ENCODE results near the gene CRIM1. TPM values are rescaled to one million over a fixed set of nuclear protein-coding genes. Genes with fewer than 3 reads are reported as not detected.

Gene CRIM1
- total RNA-seq, 1 donor from 2014 or later, result 60.4 TPM

- Histone ChIP-seq H3K9me3 (no peaks in the 10 kb centered on the region), H3K4me1 (no peaks in the 10 kb centered on the region), H3K27ac (no peak overlapping the region), H3K27me3 (no peaks in the 10 kb centered on the region), H3K36me3 (peaks cover 0 to 10% of the 10 kb centered on the region in 2 donors), H3K4me3 (no peak overlapping the region)
- TF ChIP-seq POLR2A (IDR thresholded peaks at IDR 0.05) (no peak), POLR2AphosphoS5 (IDR thresholded peaks at IDR 0.05; ENCODE audit: insufficient read depth in 1 of 2, low read depth in 1 of 2) (no peak), CTCF (IDR thresholded peaks at IDR 0.05) (no peak)
- intact Hi-C loops (cut with DNase I), result no loop called here
- DNase-seq (ENCODE audit: extremely low spot score in 2 of 2), result no peak
Observed at GRCh38 chr2:36538335-36538734, 182.8 kb downstream of the CRIM1 start.

GRCh38 chr2:36539631-36540030 is 184.1 kb downstream of the CRIM1 start:
- no peaks in the 10 kb centered on the region for H3K27me3 ChIP-seq
- no peak overlapping the region for H3K27ac ChIP-seq
- intact Hi-C loops (cut with DNase I), result no loop called here
- H3K9me3 ChIP-seq, result no peaks in the 10 kb centered on the region
- H3K36me3 ChIP-seq, result peaks cover 0 to 10% of the 10 kb centered on the region in 2 donors
- no peak overlapping the region for H3K4me3 ChIP-seq
- H3K4me1 ChIP-seq, result no peaks in the 10 kb centered on the region
- no peak for DNase-seq (ENCODE audit: extremely low spot score in 2 of 2)
- TF ChIP-seq CTCF (IDR thresholded peaks at IDR 0.05) (no peak), POLR2A (IDR thresholded peaks at IDR 0.05) (no peak), POLR2AphosphoS5 (IDR thresholded peaks at IDR 0.05; ENCODE audit: insufficient read depth in 1 of 2, low read depth in 1 of 2) (no peak)

- no peaks in the 10 kb centered on the region for H3K9me3 ChIP-seq
- TF ChIP-seq POLR2AphosphoS5 (IDR thresholded peaks at IDR 0.05; ENCODE audit: insufficient read depth in 1 of 2, low read depth in 1 of 2) (no peak), CTCF (IDR thresholded peaks at IDR 0.05) (no peak), POLR2A (IDR thresholded peaks at IDR 0.05) (no peak)
- no peak for DNase-seq (ENCODE audit: extremely low spot score in 2 of 2)
- no peaks in the 10 kb centered on the region for H3K4me1 ChIP-seq
- H3K4me3 ChIP-seq, result no peak overlapping the region
- H3K36me3 ChIP-seq, result peaks cover 0 to 15% of the 10 kb centered on the region in 2 donors
- intact Hi-C loops (cut with DNase I), result no loop called here
- H3K27me3 ChIP-seq, result no peaks in the 10 kb centered on the region
- no peak overlapping the region for H3K27ac ChIP-seq
Observed at GRCh38 chr2:36540986-36541754, 185.6 kb downstream of the CRIM1 start.

GRCh38 chr2:36541891-36542595 is 186.5 kb downstream of the CRIM1 start:
- no peak for TF ChIP-seq POLR2AphosphoS5 (IDR thresholded peaks at IDR 0.05; ENCODE audit: insufficient read depth in 1 of 2, low read depth in 1 of 2)
- no peak for TF ChIP-seq CTCF (IDR thresholded peaks at IDR 0.05)
- TF ChIP-seq POLR2A (IDR thresholded peaks at IDR 0.05), result no peak
- no peaks in the 10 kb centered on the region for H3K9me3 ChIP-seq
- no peak overlapping the region for H3K4me3 ChIP-seq
- intact Hi-C loops (cut with DNase I), result no loop called here
- H3K36me3 ChIP-seq, result peaks cover 0 to 17% of the 10 kb centered on the region in 2 donors
- no peak for DNase-seq (ENCODE audit: extremely low spot score in 2 of 2)
- H3K27ac ChIP-seq, result peak overlapping the region; percentile 23
- H3K4me1 ChIP-seq, result no peaks in the 10 kb centered on the region
- H3K27me3 ChIP-seq, result no peaks in the 10 kb centered on the region

Measured in vagina (tissue), 2 donors.